Spleen (tissue), 7 donors: Measurements from ENCODE around the gene PON1.

Source experiments
- CTCF ChIP-seq, 11 experiments: fragments of 200-600 bp in 7 of 11; fragments of 450-650 bp in 4 of 11; sonication (generic) in 4 of 11; IDR thresholded peaks in 8 of 11; conservative IDR thresholded peaks in 3 of 11; 1 replicate in 7 of 11; 2 replicates in 4 of 11; pipeline versions ENCODE4 v1.4.0 to v1.8.0; 2016 to 2021; ENCODE audit warnings: antibody characterized with exemption in 11 of 11, inconsistent platforms in 4 of 11, mild to moderate bottlenecking in 1 of 11
- POLR2A ChIP-seq, 3 donors: fragments of 450-650 bp; IDR thresholded peaks; one replicate each; pipeline ENCODE4 v1.5.1; 2017; ENCODE audit warnings: antibody characterized with exemption in 3 of 3, mild to moderate bottlenecking in 1 of 3
- POLR2AphosphoS5 ChIP-seq, 3 donors: sonication (generic); formaldehyde crosslinking; IDR thresholded peaks; one replicate each; pipeline ENCODE4 v1.5.1; 2017; ENCODE audit warnings: antibody characterized with exemption in 3 of 3
- donor health status: DM: no; HTN: no; CAD: no; lungs with moderate emphysema.
- donor health status: DM: no; HTN: no; CAD: no.
- donor health status: DM: no; HTN: no; CAD: no.

GRCh38 chr7:95279417-95279816 is 44.9 kb downstream of the PON1 start:
- TF ChIP-seq CTCF (IDR thresholded peaks at IDR 0.05 in 8 of 11, conservative IDR thresholded peaks at IDR 0.05 in 3 of 11) (no peak), POLR2A (IDR thresholded peaks at IDR 0.05) (no peak), POLR2AphosphoS5 (IDR thresholded peaks at IDR 0.05) (no peak)
